Omental fat pad (tissue), 4 donors: ENCODE data around the gene FAM180B. TPM values are rescaled to one million over a fixed set of nuclear protein-coding genes. Genes with fewer than 3 reads are reported as not detected.
"Not testable (repeated sequence)": the region's sequence is repeated elsewhere in the genome, so short reads cannot be mapped to it uniquely, and the experiment has no call there.

Source experiments
- ATAC-seq: fragments of 150-250 bp; one replicate; pipeline ENCODE4 v1.9.1; 2016; ENCODE audit warnings: mild to moderate bottlenecking, moderate library complexity; ENCODE audit not compliant: low FRiP score
- DNase-seq: peaks from one replicate; pipeline ENCODE4 v3.0.0-alpha.2; 2019; ENCODE audit warnings: low spot score
- small RNA-seq: library from RNA; depleted of rRNA; stranded (forward); fragments of <200 nt; gene quantifications from one replicate; pipeline ENCODE3, GENCODE V24; 2016
- total RNA-seq, 4 donors: library from RNA; depleted of rRNA; stranded (reverse); fragments of >200 nt; gene quantifications; one replicate each; pipeline ENCODE4 v1.1.0, GENCODE V29; 2016
- TF ChIP-seq, protein P1 (sequence below), 3 donors: fragments of 450-650 bp; IDR thresholded peaks; one replicate each; pipeline ENCODE4 v1.5.1; 2016 to 2017; ENCODE audit warnings: antibody characterized with exemption in 3 of 3, mild to moderate bottlenecking in 3 of 3, moderate library complexity in 2 of 3

Gene FAM180B
- total RNA-seq, 4 donors from 2014 or later: 0.48 TPM; not detected in 3

DNA sequence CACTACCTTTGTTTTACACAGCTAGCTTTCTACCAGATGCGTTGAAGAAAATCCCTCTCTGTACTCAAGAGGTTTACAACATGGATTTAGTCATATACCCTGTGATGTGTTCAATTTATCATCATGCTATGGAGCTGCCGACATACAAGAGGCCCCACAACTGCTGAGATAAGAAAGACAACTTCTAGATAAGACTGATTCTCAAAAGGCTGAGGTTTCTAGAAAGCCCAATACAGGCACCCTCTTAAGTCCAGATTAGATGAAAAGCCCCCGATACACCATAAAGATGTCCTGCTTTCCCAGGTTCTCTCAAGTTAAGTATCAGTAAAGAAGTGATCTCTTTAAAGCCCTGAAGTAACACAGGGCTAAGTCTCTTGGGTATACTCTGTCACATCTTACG, 41.5 kb downstream of the FAM180B start:
- TF ChIP-seq, protein P1, sequence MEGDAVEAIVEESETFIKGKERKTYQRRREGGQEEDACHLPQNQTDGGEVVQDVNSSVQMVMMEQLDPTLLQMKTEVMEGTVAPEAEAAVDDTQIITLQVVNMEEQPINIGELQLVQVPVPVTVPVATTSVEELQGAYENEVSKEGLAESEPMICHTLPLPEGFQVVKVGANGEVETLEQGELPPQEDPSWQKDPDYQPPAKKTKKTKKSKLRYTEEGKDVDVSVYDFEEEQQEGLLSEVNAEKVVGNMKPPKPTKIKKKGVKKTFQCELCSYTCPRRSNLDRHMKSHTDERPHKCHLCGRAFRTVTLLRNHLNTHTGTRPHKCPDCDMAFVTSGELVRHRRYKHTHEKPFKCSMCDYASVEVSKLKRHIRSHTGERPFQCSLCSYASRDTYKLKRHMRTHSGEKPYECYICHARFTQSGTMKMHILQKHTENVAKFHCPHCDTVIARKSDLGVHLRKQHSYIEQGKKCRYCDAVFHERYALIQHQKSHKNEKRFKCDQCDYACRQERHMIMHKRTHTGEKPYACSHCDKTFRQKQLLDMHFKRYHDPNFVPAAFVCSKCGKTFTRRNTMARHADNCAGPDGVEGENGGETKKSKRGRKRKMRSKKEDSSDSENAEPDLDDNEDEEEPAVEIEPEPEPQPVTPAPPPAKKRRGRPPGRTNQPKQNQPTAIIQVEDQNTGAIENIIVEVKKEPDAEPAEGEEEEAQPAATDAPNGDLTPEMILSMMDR (IDR thresholded peaks at IDR 0.05): no peak
- ATAC-seq (no peak), DNase-seq (no peak)

DNA sequence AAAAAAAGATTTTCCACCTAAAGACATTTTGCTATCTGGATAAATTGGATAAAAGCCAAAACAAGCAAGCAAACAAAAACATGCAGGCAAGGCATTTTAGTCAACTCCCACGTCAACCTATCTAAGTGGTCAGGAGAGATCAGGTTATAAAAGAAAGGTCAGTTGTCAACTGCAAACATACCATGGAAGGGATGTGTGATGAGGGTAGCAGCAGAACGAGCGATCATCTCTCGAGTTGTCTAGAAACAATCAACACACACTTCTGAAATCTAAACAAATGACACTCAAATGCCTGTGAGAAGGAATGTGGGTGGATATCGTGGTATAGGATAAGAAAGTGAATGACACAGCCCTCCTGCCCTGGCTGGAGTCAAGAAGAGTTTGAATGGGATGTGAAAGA, 45.0 kb downstream of the FAM180B start:
- ATAC-seq: no peak
- TF ChIP-seq, protein P1 (IDR thresholded peaks at IDR 0.05): no peak

DNA sequence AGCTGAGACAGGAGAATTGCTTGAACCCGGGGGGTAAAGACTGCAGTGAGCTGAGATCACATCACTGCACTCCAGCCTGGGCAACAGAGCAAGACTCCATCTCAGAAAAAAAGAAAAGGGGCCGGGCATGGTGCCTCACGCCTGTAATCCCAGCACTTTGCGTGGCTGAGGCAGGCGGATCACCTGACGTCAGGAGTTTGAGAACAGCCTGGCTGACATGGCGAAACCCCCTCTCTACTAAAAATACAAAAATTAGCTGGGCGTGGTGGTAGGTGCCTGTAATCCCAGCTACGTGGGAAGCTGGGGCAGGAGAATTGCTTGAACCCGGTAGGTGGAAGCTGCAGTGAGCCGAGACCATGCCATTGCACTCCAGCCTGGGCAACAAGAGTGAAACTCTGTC, 49.9 kb downstream of the FAM180B start:
- DNase-seq: not testable (repeated sequence)

More for the DNA sequence above, 45.0 kb downstream of the FAM180B start:
- DNase-seq: no peak

More for the DNA sequence above, 49.9 kb downstream of the FAM180B start:
- ATAC-seq: not testable (repeated sequence)

Small RNAs within 50 kb of the gene (small RNA-seq; reads per million reads assigned to genes)
- gene RN7SL652P (not detected), gene RNU5E-10P (not detected)

Other genes with a start within 250 kb of the FAM180B start
- under 1 TPM; 0.19 to 0.79 (median 0.21) TPM for gene MYBPC3, start 234.0 kb upstream of the FAM180B start, total RNA-seq
- gene SPI1, start 208.1 kb upstream of the FAM180B start, total RNA-seq: 10 to 100 TPM; 25.0 to 69.4 (median 48.4) TPM
- gene SLC39A13, start 178.1 kb upstream of the FAM180B start, total RNA-seq: 10 to 100 TPM; 41.5 to 57.1 (median 50.6) TPM
- gene PSMC3, start 160.2 kb upstream of the FAM180B start, total RNA-seq: 100 to 1,000 TPM in 3 of 4 donors, 10 to 100 TPM in 1; 90.1 to 142 (median 123) TPM
- under 1 TPM in 2 of 4 donors, not detected in 2; 0.24 to 0.37 TPM for gene RAPSN, start 137.5 kb upstream of the FAM180B start, total RNA-seq
- 100 to 1,000 TPM in 2 of 4 donors, 10 to 100 TPM in 2; 90.3 to 126 (median 110) TPM for gene CELF1, start 33.5 kb upstream of the FAM180B start, total RNA-seq
- gene PTPMT1, start 21.1 kb upstream of the FAM180B start, total RNA-seq: 100 to 1,000 TPM in 3 of 4 donors, 10 to 100 TPM in 1; 99.2 to 173 (median 112) TPM
- gene KBTBD4, start 7.7 kb upstream of the FAM180B start, total RNA-seq: 10 to 100 TPM; 12.4 to 18.7 (median 16.7) TPM
- 10 to 100 TPM; 46.4 to 51.9 (median 48.6) TPM for gene NDUFS3, start 7.6 kb upstream of the FAM180B start, total RNA-seq
- 1 to 10 TPM in 3 of 4 donors, under 1 TPM in 1; 0.88 to 3.6 (median 2.1) TPM for gene C1QTNF4, start 7.7 kb downstream of the FAM180B start, total RNA-seq
- gene MTCH2, start 55.9 kb downstream of the FAM180B start, total RNA-seq: 10 to 100 TPM; 38.6 to 68.9 (median 55.6) TPM
- gene AGBL2, start 128.7 kb downstream of the FAM180B start, total RNA-seq: 1 to 10 TPM in 2 of 4 donors, not detected in 2; 1.7 to 1.9 TPM
- 100 to 1,000 TPM in 2 of 4 donors, 10 to 100 TPM in 2; 86.4 to 195 (median 137) TPM for gene FNBP4, start 180.7 kb downstream of the FAM180B start, total RNA-seq